Liver (tissue), 9 donors: Measurements from ENCODE around the gene GABRE. TPM values are rescaled to one million over a fixed set of nuclear protein-coding genes. Genes with fewer than 3 reads are reported as not detected.

ENCODE experiments used
- DNase-seq: peaks from one replicate; pipeline ENCODE4 v3.0.0-alpha.2; 2017; ENCODE audit warnings: low spot score
- H3K27ac ChIP-seq, 2 donors: one replicate each; pipeline ENCODE4 v1.7.0; 2013; ENCODE audit warnings: inconsistent platforms in 2 of 2, low read length in 2 of 2, control low read depth in 1 of 2, low read depth in 1 of 2, mild to moderate bottlenecking in 1 of 2
- H3K27me3 ChIP-seq, 4 donors: one replicate each; pipeline versions ENCODE4 v1.6.1 to v1.7.0; 2013; ENCODE audit warnings: low read length in 3 of 4, inconsistent platforms in 1 of 4, mild to moderate bottlenecking in 1 of 4, moderate library complexity in 1 of 4; ENCODE audit not compliant: control insufficient read depth in 4 of 4, insufficient read depth in 4 of 4
- H3K36me3 ChIP-seq, 4 donors: one replicate each; pipeline versions ENCODE4 v1.6.1 to v1.7.0; 2013; ENCODE audit warnings: low read length in 3 of 4, mild to moderate bottlenecking in 3 of 4, low read depth in 1 of 4, moderate library complexity in 1 of 4; ENCODE audit not compliant: control insufficient read depth in 4 of 4, insufficient read depth in 3 of 4
- H3K4me1 ChIP-seq, 4 donors: one replicate each; pipeline versions ENCODE4 v1.6.1 to v1.7.0; 2013; ENCODE audit warnings: low read length in 3 of 4, mild to moderate bottlenecking in 3 of 4, moderate library complexity in 1 of 4; ENCODE audit not compliant: control insufficient read depth in 4 of 4, insufficient read depth in 4 of 4
- H3K4me3 ChIP-seq, 3 donors: one replicate each; pipeline versions ENCODE4 v1.6.1 to v1.7.0; 2013; ENCODE audit warnings: low read length in 3 of 3, control low read depth in 1 of 3, low read depth in 1 of 3, mild to moderate bottlenecking in 1 of 3
- H3K9ac ChIP-seq, 2 donors: one replicate each; pipeline ENCODE4 v1.7.0; 2013; ENCODE audit warnings: low read length in 2 of 2, mild to moderate bottlenecking in 2 of 2, moderate library complexity in 2 of 2, control low read depth in 1 of 2, low read depth in 1 of 2
- H3K9me3 ChIP-seq, 4 donors: one replicate each; pipeline versions ENCODE4 v1.6.1 to v1.7.0; 2013; ENCODE audit warnings: low read length in 3 of 4; ENCODE audit not compliant: control insufficient read depth in 4 of 4
- ATF3 ChIP-seq: IDR thresholded peaks from 2 replicates; pipeline ENCODE4 v1.6.1; 2016; ENCODE audit warnings: antibody characterized with exemption
- CTCF ChIP-seq: fragments of 150-350 bp; IDR thresholded peaks from 2 replicates; pipeline ENCODE4 v1.5.1; 2017; ENCODE audit warnings: improper control_type of control experiment, low read depth, low read length; ENCODE audit not compliant: missing input control
- EGR1 ChIP-seq, 2 donors: IDR thresholded peaks; 2 replicates each; pipeline ENCODE4 v1.6.1; 2016 to 2018; ENCODE audit warnings: antibody characterized with exemption in 2 of 2, low read depth in 2 of 2
- FOXA2 ChIP-seq: IDR thresholded peaks from 2 replicates; pipeline ENCODE4 v1.6.1; 2016; ENCODE audit warnings: antibody characterized with exemption
- GABPA ChIP-seq, 2 donors: IDR thresholded peaks in 1 of 2; conservative IDR thresholded peaks in 1 of 2; 2 replicates each; pipeline ENCODE4 v1.6.1; 2016; ENCODE audit warnings: antibody characterized with exemption in 2 of 2, mild to moderate bottlenecking in 1 of 2, moderate library complexity in 1 of 2
- HNF4G ChIP-seq: IDR thresholded peaks from 2 replicates; pipeline ENCODE4 v1.6.1; 2016; ENCODE audit warnings: antibody characterized with exemption
- JUND ChIP-seq, 2 donors: IDR thresholded peaks; 2 replicates each; pipeline ENCODE4 v1.6.1; 2016; ENCODE audit warnings: antibody characterized with exemption in 2 of 2
- MAX ChIP-seq: IDR thresholded peaks from 2 replicates; pipeline ENCODE4 v1.6.1; 2016; ENCODE audit warnings: antibody characterized with exemption
- NR2F2 ChIP-seq: IDR thresholded peaks from 2 replicates; pipeline ENCODE4 v1.6.1; 2016; ENCODE audit warnings: antibody characterized with exemption
- RAD21 ChIP-seq, 2 donors: IDR thresholded peaks; 2 replicates each; pipeline ENCODE4 v1.6.1; 2016; ENCODE audit warnings: antibody characterized with exemption in 2 of 2, mild to moderate bottlenecking in 2 of 2
- REST ChIP-seq: IDR thresholded peaks from 2 replicates; pipeline ENCODE4 v1.6.1; 2016; ENCODE audit warnings: antibody characterized with exemption, mild to moderate bottlenecking
- RXRA ChIP-seq, 2 donors: IDR thresholded peaks; 2 replicates each; pipeline ENCODE4 v1.6.1; 2017 to 2018; ENCODE audit warnings: antibody characterized with exemption in 2 of 2, mild to moderate bottlenecking in 1 of 2
- SP1 ChIP-seq: IDR thresholded peaks from 2 replicates; pipeline ENCODE4 v1.6.1; 2018; ENCODE audit warnings: antibody characterized with exemption, mild to moderate bottlenecking
- TAF1 ChIP-seq: conservative IDR thresholded peaks from 2 replicates; pipeline ENCODE4 v1.6.1; 2016; ENCODE audit warnings: antibody characterized with exemption, mild to moderate bottlenecking
- YY1 ChIP-seq: IDR thresholded peaks from 2 replicates; pipeline ENCODE4 v1.6.1; 2016; ENCODE audit warnings: antibody characterized with exemption, mild to moderate bottlenecking
- ZBTB33 ChIP-seq: IDR thresholded peaks from 2 replicates; pipeline ENCODE4 v1.6.1; 2016; ENCODE audit warnings: antibody characterized with exemption
- WGBS: extraction: QIAGEN DNeasy Blood & Tissue Kit; methylation state at CpG from one replicate; pipeline ENCODE4 v1.1.7; 2013; 5-methylcytosine and 5-hydroxymethylcytosine counted together
- polyA plus RNA-seq, 2 donors: library from polyadenylated mRNA; stranded (reverse) in 1 of 2; unstranded in 1 of 2; fragments of 200-250 nt in 1 of 2; fragments of >200 nt in 1 of 2; fragmentation: Nextera tagmentation in 1 of 2; extraction: Ambion mirVana in 1 of 2; gene quantifications; one replicate each; pipeline versions ENCODE4 v1.2.1 to v1.2.3, GENCODE V29; 2013 to 2015
- total RNA-seq, 2 donors: library from RNA; depleted of rRNA; stranded (reverse); fragments of >200 nt; gene quantifications; one replicate each; pipeline ENCODE4 v1.2.3, GENCODE V29; 2014
- donor health status: healthy.
- donor health status: healthy.
- donor health status: healthy.
- donor health status: healthy.
- donor health status: healthy.

The GABRE gene
- total and polyA plus RNA-seq, 4 donors, result 0.49 to 4.9 (median 0.64) TPM

- H3K27me3 ChIP-seq, result no peaks in the 10 kb centered on the region
- no peak overlapping the region for H3K9ac ChIP-seq
- no peaks in the 10 kb centered on the region for H3K36me3 ChIP-seq
- no peaks in the 10 kb centered on the region for H3K9me3 ChIP-seq
- H3K4me1 ChIP-seq, result no peaks in the 10 kb centered on the region
- WGBS, result 94% methylated on average over 4 of the region's 4 CpGs
- H3K27ac ChIP-seq, result no peak overlapping the region
- no peak overlapping the region for H3K4me3 ChIP-seq
- no peak for DNase-seq
- TF ChIP-seq RAD21 (IDR thresholded peaks at IDR 0.05), result no peak
- no peak for TF ChIP-seq SP1
- TF ChIP-seq ATF3, result no peak
- no peak for TF ChIP-seq JUND (IDR thresholded peaks at IDR 0.05)
- TF ChIP-seq CTCF, result no peak
- TF ChIP-seq NR2F2, result no peak
- no peak for TF ChIP-seq FOXA2
- TF ChIP-seq YY1, result no peak
- TF ChIP-seq ZBTB33, result no peak
- TF ChIP-seq HNF4G, result no peak
- no peak for TF ChIP-seq EGR1 (IDR thresholded peaks at IDR 0.05; ENCODE audit: low read depth in 2 of 2)
- TF ChIP-seq RXRA (IDR thresholded peaks at IDR 0.05), result no peak
- no peak for TF ChIP-seq GABPA (IDR thresholded peaks at IDR 0.05 in 1 of 2, conservative IDR thresholded peaks at IDR 0.05 in 1 of 2)
These were observed 16.4 kb downstream of the GABRE start for GRCh38 chrX:151958101-151958500.

GRCh38 chrX:151954730-151955129 is 19.7 kb downstream of the GABRE start:
- H3K9ac ChIP-seq, result no peak overlapping the region
- WGBS, result 93% methylated on average over 15 of the region's 15 CpGs
- peaks cover 0 to 2% (median 0%) of the 10 kb centered on the region in 4 donors for H3K9me3 ChIP-seq
- no peaks in the 10 kb centered on the region for H3K27me3 ChIP-seq
- H3K27ac ChIP-seq, result no peak overlapping the region
- DNase-seq, result no peak
- TF ChIP-seq ATF3 (no peak), NR2F2 (no peak), RAD21 (IDR thresholded peaks at IDR 0.05) (no peak), HNF4G (no peak), MAX (no peak), TAF1 (no peak)
- no peaks in the 10 kb centered on the region for H3K4me1 ChIP-seq
- H3K4me3 ChIP-seq, result no peak overlapping the region
- H3K36me3 ChIP-seq, result no peaks in the 10 kb centered on the region

GRCh38 chrX:151938172-151938571 is 36.3 kb downstream of the GABRE start:
- no peaks in the 10 kb centered on the region for H3K36me3 ChIP-seq
- no peaks in the 10 kb centered on the region for H3K9me3 ChIP-seq
- no peak for DNase-seq
- H3K4me1 ChIP-seq, result no peaks in the 10 kb centered on the region
- H3K27me3 ChIP-seq, result no peaks in the 10 kb centered on the region
- TF ChIP-seq SP1 (no peak), RXRA (IDR thresholded peaks at IDR 0.05) (no peak), TAF1 (no peak), REST (no peak), YY1 (no peak)
- no peak overlapping the region for H3K27ac ChIP-seq
- H3K4me3 ChIP-seq, result no peak overlapping the region
- H3K9ac ChIP-seq, result no peak overlapping the region
